Activated T-cell treated with anti-CD3 and anti-CD28 coated beads, Interleukin-2, amount 50 U/mL, for 72 hours (primary cell): Measurements from ENCODE around the gene SEC14L1. TPM values are rescaled to one million over a fixed set of nuclear protein-coding genes. Genes with fewer than 3 reads are reported as not detected.
A peak's percentile ranks its signal among the peaks of the same experiment; 100 is the strongest.

Experiments
- ATAC-seq, 2 donors: fragments of 150-1000 bp; cut with Tn5 transposase; replicated peaks in 1 of 2; 2 replicates each; pipeline ENCODE4 v1.10.0; 2021; ENCODE audit warnings: moderate library complexity in 2 of 2, mild to moderate bottlenecking in 1 of 2
- DNase-seq, 2 donors: peaks; one replicate each; pipeline ENCODE4 v3.0.0; 2021 to 2022; ENCODE audit warnings: mixed read lengths in 1 of 2
- H3K27ac Mint-ChIP-seq: one replicate; pipeline ENCODE4 v1.8.0; 2022; ENCODE audit warnings: mild to moderate bottlenecking, moderate library complexity, mixed read lengths
- H3K27me3 Mint-ChIP-seq: one replicate; pipeline ENCODE4 v1.8.0; 2022; ENCODE audit warnings: low read depth, mixed read lengths
- H3K36me3 Mint-ChIP-seq, 2 donors: one replicate each; pipeline ENCODE4 v1.8.0; 2022; ENCODE audit warnings: mixed read lengths in 2 of 2, mild to moderate bottlenecking in 1 of 2; ENCODE audit not compliant: insufficient read depth in 2 of 2
- H3K4me1 Mint-ChIP-seq: one replicate; pipeline ENCODE4 v1.8.0; 2022; ENCODE audit warnings: low read depth, mixed read lengths
- H3K4me3 Mint-ChIP-seq, 2 donors: one replicate each; pipeline ENCODE4 v1.8.0; 2022; ENCODE audit warnings: mild to moderate bottlenecking in 2 of 2, mixed read lengths in 2 of 2, moderate library complexity in 2 of 2
- H3K9me3 Mint-ChIP-seq, 2 donors: one replicate each; pipeline ENCODE4 v1.8.0; 2022; ENCODE audit warnings: mixed read lengths in 2 of 2
- total RNA-seq, 2 donors: library from RNA; stranded (reverse); gene quantifications; one replicate each; pipeline ENCODE4 v1.2.3, GENCODE V29; 2022

SEC14L1 gene
- total RNA-seq, 2 donors from 2014 or later: 175 to 204 TPM

DNA sequence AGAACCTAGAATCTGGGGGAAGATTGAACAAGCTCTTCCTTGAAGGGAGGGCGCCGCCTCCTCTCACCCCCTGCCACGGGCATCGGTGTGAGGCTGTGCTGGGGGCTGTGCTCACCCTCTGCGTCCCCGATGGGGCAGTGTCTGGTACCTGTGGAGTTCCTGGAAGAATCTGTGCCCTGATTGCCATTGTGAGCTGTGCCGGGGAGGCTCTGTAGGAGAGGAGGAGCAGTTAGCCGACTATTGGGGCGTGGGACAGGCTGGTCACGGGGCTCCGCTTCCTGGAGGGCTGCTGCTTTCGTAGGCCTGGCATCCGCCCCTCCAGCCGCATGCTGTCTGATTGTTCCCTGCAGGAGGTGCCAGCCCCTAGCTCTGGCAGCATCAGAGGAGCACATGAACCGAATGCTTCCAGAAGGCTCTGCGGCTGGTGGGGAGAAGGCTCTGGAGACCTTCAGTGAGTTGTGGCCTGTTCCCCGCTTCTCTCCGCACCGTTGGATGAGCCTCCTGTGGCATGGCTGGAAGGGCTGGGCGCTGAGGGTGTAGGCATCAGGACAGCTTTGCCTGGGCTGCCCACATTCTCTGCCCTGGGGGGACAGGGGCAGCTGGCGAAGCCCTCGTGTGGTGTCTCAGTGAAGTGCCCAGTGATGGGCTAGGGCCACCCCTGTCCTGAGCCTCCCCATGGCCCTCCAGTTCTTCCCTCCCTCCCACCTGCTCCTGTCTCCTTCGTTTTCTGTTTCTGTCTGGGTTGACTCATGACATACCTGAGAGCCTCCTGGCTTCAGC, 86.9 kb downstream of the SEC14L1 start:
- no peak for DNase-seq
- no peak overlapping the region for H3K27ac Mint-ChIP-seq
- H3K9me3 Mint-ChIP-seq: peaks cover 0 to 6% of the 10 kb centered on the region in 2 donors
- no peaks in the 10 kb centered on the region for H3K4me1 Mint-ChIP-seq
- H3K4me3 Mint-ChIP-seq: no peak overlapping the region
- no peaks in the 10 kb centered on the region for H3K27me3 Mint-ChIP-seq
- H3K36me3 Mint-ChIP-seq: peaks cover 3% of the 10 kb centered on the region in 2 donors
- ATAC-seq: peak; percentile 18 to 35

GRCh38 chr17:77228241-77228752, 87.5 kb downstream of the SEC14L1 start:
- peaks cover 1 to 7% of the 10 kb centered on the region in 2 donors for H3K9me3 Mint-ChIP-seq
- H3K36me3 Mint-ChIP-seq: peaks cover 4 to 5% of the 10 kb centered on the region in 2 donors
- H3K27me3 Mint-ChIP-seq: no peaks in the 10 kb centered on the region
- DNase-seq (no peak), ATAC-seq (peak in 1 of 2 donors; percentile 15)
- peaks cover under 1% of the 10 kb centered on the region for H3K4me1 Mint-ChIP-seq
- no peak overlapping the region for H3K4me3 Mint-ChIP-seq
- no peak overlapping the region for H3K27ac Mint-ChIP-seq

DNA sequence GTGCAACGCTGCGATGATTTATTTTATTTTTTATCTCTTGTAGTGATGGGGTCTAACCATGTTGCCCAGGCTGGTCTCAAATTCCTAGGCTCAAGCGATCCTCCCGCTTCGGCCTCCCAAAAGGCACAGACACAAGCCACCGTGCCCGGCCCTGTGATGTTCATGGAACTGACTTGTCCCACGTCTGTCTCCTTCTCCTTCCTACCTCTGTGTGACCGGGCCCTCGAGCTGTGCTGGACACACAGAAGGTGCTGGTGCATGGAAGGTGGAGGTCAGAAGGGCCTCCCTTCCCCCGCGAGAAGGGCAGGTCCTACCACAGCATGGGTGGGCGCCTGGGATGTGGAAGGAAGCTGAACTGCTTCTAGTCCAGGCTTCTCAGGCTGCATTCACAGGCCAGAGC, 88.0 kb downstream of the SEC14L1 start:
- no peak for DNase-seq
- peaks cover 4 to 8% of the 10 kb centered on the region in 2 donors for H3K36me3 Mint-ChIP-seq
- no peak for ATAC-seq
- H3K4me3 Mint-ChIP-seq: no peak overlapping the region
- H3K27ac Mint-ChIP-seq: no peak overlapping the region
- H3K4me1 Mint-ChIP-seq: peaks cover 6% of the 10 kb centered on the region
- H3K27me3 Mint-ChIP-seq: no peaks in the 10 kb centered on the region
- peaks cover 3 to 11% of the 10 kb centered on the region in 2 donors for H3K9me3 Mint-ChIP-seq

DNA sequence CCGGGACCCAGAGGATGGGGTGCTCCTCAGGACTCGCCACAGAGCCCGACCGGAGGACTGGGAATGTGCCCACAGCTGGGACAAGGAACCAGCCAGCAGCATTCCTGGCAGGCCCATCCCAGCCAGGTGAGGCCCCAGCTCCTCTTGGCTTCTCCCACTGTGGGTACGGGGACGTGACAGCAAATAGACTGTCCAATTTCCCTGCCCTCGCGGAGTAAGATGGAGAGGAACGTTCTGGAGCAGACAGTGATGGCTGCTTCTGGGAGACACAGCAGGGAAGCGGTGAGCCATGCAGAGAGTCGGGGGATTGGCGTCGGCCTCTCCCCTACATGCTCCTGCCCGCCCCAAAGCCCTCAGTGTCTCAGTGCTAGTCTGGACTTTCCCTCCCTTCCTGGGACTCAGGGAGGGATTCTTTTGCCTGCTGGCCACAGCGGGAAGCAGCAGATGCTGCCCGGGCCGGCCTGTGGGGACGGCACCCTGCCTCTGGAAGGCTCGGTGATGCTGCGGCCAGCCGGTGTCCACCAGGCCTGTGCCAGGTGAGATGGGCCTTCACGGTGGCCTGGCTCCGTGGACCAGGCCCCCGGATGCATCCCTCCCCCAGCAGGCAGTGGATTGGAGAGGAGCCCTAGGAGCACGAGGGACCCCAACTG, 89.1 kb downstream of the SEC14L1 start:
- peaks cover 3 to 10% of the 10 kb centered on the region in 2 donors for H3K9me3 Mint-ChIP-seq
- peaks cover 1 to 9% of the 10 kb centered on the region in 2 donors for H3K36me3 Mint-ChIP-seq
- no peak overlapping the region for H3K4me3 Mint-ChIP-seq
- no peak for ATAC-seq
- H3K27me3 Mint-ChIP-seq: no peaks in the 10 kb centered on the region
- no peak overlapping the region for H3K27ac Mint-ChIP-seq
- peaks cover 17% of the 10 kb centered on the region for H3K4me1 Mint-ChIP-seq
- no peak for DNase-seq

DNA sequence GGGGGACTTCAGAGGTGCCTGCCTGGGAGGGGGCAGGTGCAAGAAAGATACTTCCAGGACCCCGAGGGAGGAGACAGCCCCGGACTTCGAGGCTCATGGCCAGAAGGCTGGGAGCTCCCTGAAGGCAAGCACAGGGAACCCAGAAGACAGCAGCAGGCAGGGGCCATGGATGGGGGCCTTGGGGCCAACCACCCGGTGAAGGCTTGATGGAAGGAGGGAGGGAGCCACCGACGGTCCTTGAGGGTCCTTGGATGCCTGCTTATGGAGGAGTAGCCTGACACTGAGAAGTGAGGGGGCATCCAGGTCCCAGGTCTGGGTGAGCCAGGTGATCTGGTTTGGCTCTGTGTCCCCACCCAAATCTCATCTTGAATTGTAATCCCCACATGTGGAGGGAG, 89.7 kb downstream of the SEC14L1 start:
- H3K27ac Mint-ChIP-seq: no peak overlapping the region
- peaks cover 22% of the 10 kb centered on the region for H3K4me1 Mint-ChIP-seq
- DNase-seq (no peak), ATAC-seq (no peak)
- no peaks in the 10 kb centered on the region for H3K27me3 Mint-ChIP-seq
- peaks cover 1 to 6% of the 10 kb centered on the region in 2 donors for H3K36me3 Mint-ChIP-seq
- H3K4me3 Mint-ChIP-seq: no peak overlapping the region
- H3K9me3 Mint-ChIP-seq: peaks cover 3 to 7% of the 10 kb centered on the region in 2 donors

- Mint-ChIP-seq H3K4me1 (peaks cover 28% of the 10 kb centered on the region), H3K4me3 (no peak overlapping the region), H3K27ac (no peak overlapping the region), H3K36me3 (peaks cover 2 to 6% of the 10 kb centered on the region in 2 donors), H3K27me3 (no peaks in the 10 kb centered on the region), H3K9me3 (peaks cover 3 to 7% of the 10 kb centered on the region in 2 donors)
- no peak for DNase-seq
- no peak for ATAC-seq
These were observed 90.5 kb downstream of the SEC14L1 start for GRCh38 chr17:77231076-77231871.

- Mint-ChIP-seq H3K36me3 (peaks cover 6 to 13% of the 10 kb centered on the region in 2 donors), H3K4me3 (peak overlapping the region in 1 of 2 donors; percentile 6), H3K27ac (peak overlapping the region; percentile 91), H3K9me3 (peaks cover 8 to 9% of the 10 kb centered on the region in 2 donors), H3K27me3 (no peaks in the 10 kb centered on the region), H3K4me1 (peaks cover 38% of the 10 kb centered on the region)
- ATAC-seq (no peak), DNase-seq (no peak)
These were observed 92.4 kb downstream of the SEC14L1 start for GRCh38 chr17:77233127-77233526.

- Mint-ChIP-seq H3K4me1 (peaks cover 38% of the 10 kb centered on the region), H3K36me3 (peaks cover 6 to 13% of the 10 kb centered on the region in 2 donors), H3K4me3 (peak overlapping the region in 1 of 2 donors; percentile 70), H3K9me3 (peaks cover 8 to 9% of the 10 kb centered on the region in 2 donors), H3K27me3 (no peaks in the 10 kb centered on the region), H3K27ac (peak overlapping the region; percentile 91)
- peak; percentile 84 to 93 for ATAC-seq
- peak; percentile 68 to 78 for DNase-seq
These were observed 93.0 kb downstream of the SEC14L1 start for GRCh38 chr17:77233635-77234334.

DNA sequence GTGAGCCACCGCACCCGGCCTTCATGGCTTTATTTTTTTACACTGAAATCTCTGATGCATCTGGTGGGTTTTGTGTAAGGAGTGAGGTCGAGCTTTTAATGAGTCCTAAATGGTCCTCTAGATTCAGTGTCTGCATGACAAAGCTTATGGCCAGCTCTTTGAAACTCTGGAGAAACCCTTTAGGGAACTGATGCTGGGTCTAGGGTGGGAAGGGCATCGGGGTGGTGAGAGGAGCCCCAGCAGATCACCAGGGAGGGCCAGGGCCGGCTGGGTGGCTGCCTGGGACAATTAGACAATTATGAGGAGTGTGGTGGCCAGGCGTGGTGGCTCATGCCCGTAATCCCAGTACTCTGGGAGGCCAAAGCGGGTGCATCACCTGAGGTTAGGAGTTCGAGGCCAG, 93.9 kb downstream of the SEC14L1 start:
- Mint-ChIP-seq H3K4me1 (peaks cover 38% of the 10 kb centered on the region), H3K4me3 (peak overlapping the region; percentile 79 to 89), H3K36me3 (peaks cover 6 to 13% of the 10 kb centered on the region in 2 donors), H3K9me3 (peaks cover 8 to 9% of the 10 kb centered on the region in 2 donors), H3K27me3 (no peaks in the 10 kb centered on the region), H3K27ac (peak overlapping the region; percentile 19)
- DNase-seq (no peak), ATAC-seq (no peak)

GRCh38 chr17:77235370-77235941, 94.7 kb downstream of the SEC14L1 start:
- H3K27me3 Mint-ChIP-seq: no peaks in the 10 kb centered on the region
- peaks cover 6 to 13% of the 10 kb centered on the region in 2 donors for H3K36me3 Mint-ChIP-seq
- H3K4me3 Mint-ChIP-seq: peak overlapping the region; percentile 79 to 89
- ATAC-seq (peak in 1 of 2 donors; percentile 18), DNase-seq (peak; percentile 38 to 46)
- H3K4me1 Mint-ChIP-seq: peaks cover 38% of the 10 kb centered on the region
- peaks cover 8 to 9% of the 10 kb centered on the region in 2 donors for H3K9me3 Mint-ChIP-seq
- H3K27ac Mint-ChIP-seq: peak overlapping the region; percentile 46

- Mint-ChIP-seq H3K4me1 (peaks cover 38% of the 10 kb centered on the region), H3K27ac (no peak overlapping the region)
These were observed 96.7 kb downstream of the SEC14L1 start for GRCh38 chr17:77237232-77238008.

More at GRCh38 chr17:77237232-77238008, 96.7 kb downstream of the SEC14L1 start:
- DNase-seq: no peak
- Mint-ChIP-seq H3K9me3 (peaks cover 8 to 9% of the 10 kb centered on the region in 2 donors), H3K27me3 (no peaks in the 10 kb centered on the region), H3K4me3 (no peak overlapping the region), H3K36me3 (peaks cover 6 to 13% of the 10 kb centered on the region in 2 donors)
- no peak for ATAC-seq
